GM10266 (cell line): ENCODE data around the gene RUFY4.
A peak's percentile ranks its signal among the peaks of the same experiment; 100 is the strongest.

Experiments
- DNase-seq: peaks from one replicate; pipeline ENCODE4 v3.0.0; 2012; ENCODE audit errors: extremely low spot score
- CTCF ChIP-seq: IDR thresholded peaks from 2 replicates; pipeline ENCODE4 v1.5.1; 2012; ENCODE audit warnings: mild to moderate bottlenecking, low read depth; ENCODE audit not compliant: control insufficient read depth, insufficient read depth; ENCODE audit errors: missing control alignments

Gene RUFY4

GRCh38 chr2:218047536-218048225, 21.4 kb upstream of the RUFY4 start:
- DNase-seq: no peak
- TF ChIP-seq CTCF: no peak

DNA sequence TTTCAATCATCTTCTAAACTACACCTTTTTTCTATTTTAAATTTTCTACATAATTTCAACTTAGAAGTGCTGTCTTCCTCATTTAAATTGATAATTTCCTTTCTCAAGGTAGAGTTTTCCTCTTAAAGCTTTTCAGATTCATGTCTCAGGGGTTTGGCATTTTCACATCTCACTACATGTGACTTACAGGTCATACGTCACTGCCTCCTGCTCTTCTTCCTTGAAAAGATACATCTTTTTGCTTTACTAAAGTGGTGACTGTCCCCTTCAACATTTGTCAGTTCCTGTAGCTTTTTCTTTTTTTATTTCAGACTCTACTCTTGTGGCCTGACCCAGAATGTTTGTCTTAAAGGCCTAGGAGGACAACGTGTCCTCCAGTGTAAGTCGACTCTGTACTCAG, 17.1 kb upstream of the RUFY4 start:
- no peak for TF ChIP-seq CTCF
- no peak for DNase-seq

DNA sequence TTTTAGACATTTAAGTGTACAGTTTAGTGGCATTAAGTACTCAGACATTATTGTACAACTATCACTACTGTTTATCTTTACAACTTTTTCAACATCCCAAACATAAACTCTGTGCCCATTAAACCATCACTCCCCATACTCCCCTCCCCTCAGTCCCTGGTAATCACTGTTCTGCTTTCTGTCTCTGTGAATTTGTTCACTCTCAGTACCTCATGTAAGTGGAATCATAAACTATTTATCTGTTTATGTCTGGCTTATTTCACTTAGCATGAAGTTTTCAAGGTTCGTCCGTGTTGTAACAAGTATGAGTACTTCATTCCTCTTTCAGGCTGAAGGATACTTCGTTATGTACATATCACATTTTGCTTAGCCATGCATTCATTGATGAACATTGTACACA, 9.8 kb upstream of the RUFY4 start:
- no peak for DNase-seq
- TF ChIP-seq CTCF: no peak

DNA sequence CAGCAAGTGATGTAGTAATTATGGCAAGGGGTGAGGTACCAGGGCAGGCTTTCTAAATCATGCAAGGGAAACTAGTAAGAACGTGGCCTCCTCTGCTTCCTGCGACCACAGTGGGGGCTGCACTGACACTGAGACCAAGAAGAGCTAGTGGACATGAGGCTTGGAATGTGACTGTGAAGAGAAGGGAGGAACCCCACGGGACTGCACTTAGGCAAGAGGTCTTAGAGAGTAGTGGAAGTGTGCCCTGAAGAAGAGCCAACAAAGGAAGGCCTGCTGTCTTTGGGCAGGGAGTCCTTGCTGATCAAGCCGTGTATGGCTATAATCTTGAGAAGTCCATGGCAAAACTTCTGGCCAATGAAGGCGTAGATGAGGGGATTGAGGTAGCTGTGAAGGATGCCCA, 8.9 kb upstream of the RUFY4 start:
- TF ChIP-seq CTCF: no peak

DNA sequence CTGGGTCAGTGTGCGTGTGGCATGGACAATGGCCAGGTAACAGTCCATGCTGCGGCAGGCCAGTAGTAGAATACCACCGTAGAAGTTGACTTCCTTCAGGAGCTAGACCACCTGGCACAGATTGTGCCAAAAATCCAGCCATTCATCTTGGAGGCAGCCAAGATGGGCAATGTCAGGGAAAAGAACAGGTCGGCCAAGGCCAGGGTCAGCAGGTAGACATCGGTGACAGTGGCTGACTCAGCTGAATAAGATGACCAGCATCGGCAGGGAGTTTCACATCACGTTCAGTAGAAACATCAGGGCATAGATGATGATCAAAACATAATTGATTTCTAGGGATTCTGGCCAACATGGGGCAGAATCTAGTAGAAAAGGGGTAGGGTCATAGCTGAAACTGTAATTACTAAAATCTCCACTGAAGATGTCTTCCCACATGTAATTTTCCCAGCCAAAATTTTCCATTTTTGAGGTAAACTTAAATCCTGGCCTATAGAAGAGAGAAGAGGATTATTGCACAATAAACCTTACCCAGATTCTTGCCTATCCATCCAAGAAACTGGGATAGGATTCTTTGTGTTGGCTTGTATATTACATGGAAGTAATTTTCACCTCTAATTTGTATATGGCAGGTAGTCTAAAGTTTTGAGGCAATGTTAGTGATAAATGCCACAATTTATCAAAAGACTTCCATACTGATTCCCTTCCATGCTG, 7.9 kb upstream of the RUFY4 start:
- DNase-seq: no peak
- TF ChIP-seq CTCF: no peak

More for the DNA sequence above, 8.9 kb upstream of the RUFY4 start:
- no peak for DNase-seq

GRCh38 chr2:218063486-218063885, 5.6 kb upstream of the RUFY4 start:
- TF ChIP-seq CTCF: no peak
- peak; percentile 45 for DNase-seq

- TF ChIP-seq CTCF: no peak
- DNase-seq: no peak
These were observed 5.2 kb upstream of the RUFY4 start for GRCh38 chr2:218063896-218064295.
